HepG2 (cell line): ENCODE results near the gene SNRNP48. TPM values are rescaled to one million over a fixed set of nuclear protein-coding genes. Genes with fewer than 3 reads are reported as not detected.
A peak's percentile ranks its signal among the peaks of the same experiment; 100 is the strongest.

Experiments used
- ATF1 ChIP-seq: IDR thresholded peaks from 2 replicates; pipeline ENCODE4 v1.6.1; 2016; ENCODE audit warnings: mild to moderate bottlenecking, control low read depth
- CCDC6 ChIP-seq: sonication (generic); formaldehyde crosslinking; IDR thresholded peaks from 2 replicates; pipeline ENCODE4 v1.8.1; 2022; ENCODE audit warnings: mild to moderate bottlenecking, missing genetic modification reagents, moderate library complexity
- FOSL2 ChIP-seq: sonication (generic); formaldehyde crosslinking; IDR thresholded peaks from 2 replicates; pipeline ENCODE4 v1.4.0; 2020; ENCODE audit warnings: missing genetic modification reagents
- JDP2 ChIP-seq: sonication (generic); formaldehyde crosslinking; IDR thresholded peaks from 2 replicates; pipeline ENCODE4 v1.8.1; 2022; ENCODE audit warnings: missing genetic modification reagents, borderline replicate concordance
- KLF13 ChIP-seq: sonication (generic); formaldehyde crosslinking; IDR thresholded peaks from 2 replicates; pipeline ENCODE4 v1.4.0; 2020; ENCODE audit warnings: mild to moderate bottlenecking, missing genetic modification reagents
- KLF15 ChIP-seq: sonication (generic); formaldehyde crosslinking; IDR thresholded peaks from 2 replicates; pipeline ENCODE4 v1.8.1; 2023; ENCODE audit warnings: borderline replicate concordance, mild to moderate bottlenecking, inconsistent platforms, missing genetic modification reagents, mixed read lengths
- MTA3 ChIP-seq: sonication (generic); formaldehyde crosslinking; IDR thresholded peaks from 2 replicates; pipeline ENCODE4 v1.4.0; 2020; ENCODE audit warnings: missing genetic modification reagents
- PCBP2 ChIP-seq: fragments of 200-400 bp; formaldehyde crosslinking; optimal IDR thresholded peaks from 2 replicates; pipeline ENCODE3; 2018; ENCODE audit warnings: low read length, low read depth; ENCODE audit not compliant: poor library complexity, severe bottlenecking
- RNF2 ChIP-seq: fragments of 450-650 bp; conservative IDR thresholded peaks from 2 replicates; pipeline ENCODE4 v1.6.1; 2016; ENCODE audit warnings: low read depth
- SP1 ChIP-seq, 2 experiments: fragments of 450-650 bp in 1 of 2; sonication (generic) in 1 of 2; formaldehyde crosslinking in 1 of 2; IDR thresholded peaks; 2 replicates each; pipeline versions ENCODE4 v1.4.0 to v1.6.1; 2016 to 2020; ENCODE audit warnings: missing genetic modification reagents in 1 of 2
- ZBTB1 ChIP-seq: sonication (generic); formaldehyde crosslinking; IDR thresholded peaks from 2 replicates; pipeline ENCODE4 v1.4.0; 2020; ENCODE audit warnings: missing genetic modification reagents, borderline replicate concordance
- ZBTB38 ChIP-seq: sonication (generic); formaldehyde crosslinking; IDR thresholded peaks from 2 replicates; pipeline ENCODE4 v1.5.1; 2020; ENCODE audit warnings: mild to moderate bottlenecking, missing genetic modification reagents
- ZNF12 ChIP-seq: sonication (generic); formaldehyde crosslinking; IDR thresholded peaks from 2 replicates; pipeline ENCODE4 v1.5.0; 2020; ENCODE audit warnings: missing genetic modification reagents
- ZNF296 ChIP-seq: sonication (generic); formaldehyde crosslinking; conservative IDR thresholded peaks from 2 replicates; pipeline ENCODE4 v1.5.0; 2020; ENCODE audit warnings: mild to moderate bottlenecking, missing genetic modification reagents
- ZNF512 ChIP-seq: sonication (generic); formaldehyde crosslinking; IDR thresholded peaks from 2 replicates; pipeline ENCODE4 v1.4.0; 2020; ENCODE audit warnings: mild to moderate bottlenecking, missing genetic modification reagents
- ZNF639 ChIP-seq: conservative IDR thresholded peaks from 2 replicates; pipeline ENCODE4 v1.6.1; 2018; ENCODE audit warnings: missing genetic modification reagents
- ZNF704 ChIP-seq: sonication (generic); formaldehyde crosslinking; IDR thresholded peaks from 2 replicates; pipeline ENCODE4 v1.8.1; 2023; ENCODE audit warnings: mild to moderate bottlenecking, inconsistent platforms, moderate library complexity, missing genetic modification reagents, borderline replicate concordance
- ZNF773 ChIP-seq: sonication (generic); formaldehyde crosslinking; IDR thresholded peaks from 2 replicates; pipeline ENCODE4 v1.4.0; 2020; ENCODE audit warnings: missing genetic modification reagents, borderline replicate concordance
- ZNF781 ChIP-seq: sonication (generic); formaldehyde crosslinking; IDR thresholded peaks from 2 replicates; pipeline ENCODE4 v1.5.1; 2020; ENCODE audit warnings: borderline replicate concordance, mild to moderate bottlenecking, missing genetic modification reagents; ENCODE audit errors: not compliant biosample characterization
- ZNF790 ChIP-seq: sonication (generic); formaldehyde crosslinking; IDR thresholded peaks from 2 replicates; pipeline ENCODE4 v1.8.0; 2022; ENCODE audit warnings: missing genetic modification reagents, mild to moderate bottlenecking, borderline replicate concordance
- ZSCAN22 ChIP-seq: sonication (generic); formaldehyde crosslinking; IDR thresholded peaks from 2 replicates; pipeline ENCODE4 v1.4.0; 2020; ENCODE audit warnings: mild to moderate bottlenecking, missing genetic modification reagents
- polyA plus RNA-seq, 8 experiments: library from polyadenylated mRNA; depleted of rRNA in 3 of 8; stranded (reverse) in 7 of 8; unstranded in 1 of 8; fragments of >200 nt; fragmentation: Illumina TruSeq in 4 of 8; extraction: Trizol in 4 of 8; gene quantifications; 2 replicates each; pipeline versions ENCODE4 v1.2.1 to v1.2.3, GENCODE V29; 2011 to 2016; ENCODE audit warnings: low read depth in 4 of 8, missing spikeins in 1 of 8, mixed read lengths in 1 of 8; ENCODE audit not compliant: insufficient read depth in 1 of 8
- total RNA-seq, 5 experiments: library from RNA; depleted of rRNA; stranded (reverse); fragments of >200 nt; fragmentation: Illumina TruSeq; extraction: Trizol; gene quantifications; 2 replicates each; pipeline ENCODE4 v1.2.3, GENCODE V29; 2016; ENCODE audit warnings: low read depth in 1 of 5
- TF ChIP-seq, protein P1 (sequence below): sonication (generic); formaldehyde crosslinking; IDR thresholded peaks from 2 replicates; pipeline ENCODE4 v1.8.1; 2023; ENCODE audit warnings: missing genetic modification reagents, mild to moderate bottlenecking, borderline replicate concordance
- TF ChIP-seq, protein P2 (sequence below): sonication (generic); formaldehyde crosslinking; IDR thresholded peaks from 2 replicates; pipeline ENCODE4 v1.9.0; 2021; ENCODE audit warnings: missing genetic modification reagents, borderline replicate concordance

SNRNP48 gene
- total and polyA plus RNA-seq, 2 of the 13 experiments (the other 11 are each of a cell fraction or from before 2014, with no cell fraction given) = 17.5 to 47.5 TPM

GRCh38 chr6:7561153-7561964 is 28.6 kb upstream of the SNRNP48 start (continued):
- no peak for TF ChIP-seq ZBTB1 (CRISPR knock-in tag)
- TF ChIP-seq ZNF639 = peak; percentile 52; the same call in 1 of the 2 replicates
- no peak for TF ChIP-seq KLF13 (CRISPR knock-in tag)
- no peak for TF ChIP-seq ZNF512 (CRISPR knock-in tag)
- no peak for TF ChIP-seq ZNF773
- TF ChIP-seq, protein P1, sequence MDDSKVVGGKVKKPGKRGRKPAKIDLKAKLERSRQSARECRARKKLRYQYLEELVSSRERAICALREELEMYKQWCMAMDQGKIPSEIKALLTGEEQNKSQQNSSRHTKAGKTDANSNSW = no peak
- TF ChIP-seq SP1 (IDR thresholded peaks at IDR 0.05) = no peak
- TF ChIP-seq SP1 (CRISPR knock-in tag; IDR thresholded peaks at IDR 0.05) = peak; percentile 31
- TF ChIP-seq ZBTB38 (CRISPR knock-in tag) = peak; percentile 98
- no peak for TF ChIP-seq ZNF790
- TF ChIP-seq ZNF296 (CRISPR knock-in tag) = no peak; the same call in 1 of the 2 replicates
- TF ChIP-seq ATF1 (CRISPR knock-in tag) = no peak
- TF ChIP-seq ZNF781 (CRISPR knock-in tag) = peak; percentile 63
- no peak for TF ChIP-seq MTA3 (CRISPR knock-in tag)
- peak; percentile 67 for TF ChIP-seq ZNF12 (CRISPR knock-in tag)
- peak; percentile 96 for TF ChIP-seq CCDC6 (CRISPR knock-in tag)
- TF ChIP-seq RNF2 = 0 out of 2 replicates have a peak, but pooled peaks have one; percentile 60
- no peak for TF ChIP-seq ZNF704 (CRISPR knock-in tag)
- TF ChIP-seq KLF15 (CRISPR knock-in tag) = no peak
- peak; percentile 36; the same call in 1 of the 2 replicates for TF ChIP-seq ZSCAN22 (CRISPR knock-in tag)
- no peak for TF ChIP-seq PCBP2
- no peak; the same call in 1 of the 2 replicates for TF ChIP-seq JDP2 (CRISPR knock-in tag)
- TF ChIP-seq FOSL2 (CRISPR knock-in tag) = peak; percentile 92
- TF ChIP-seq, protein P2, sequence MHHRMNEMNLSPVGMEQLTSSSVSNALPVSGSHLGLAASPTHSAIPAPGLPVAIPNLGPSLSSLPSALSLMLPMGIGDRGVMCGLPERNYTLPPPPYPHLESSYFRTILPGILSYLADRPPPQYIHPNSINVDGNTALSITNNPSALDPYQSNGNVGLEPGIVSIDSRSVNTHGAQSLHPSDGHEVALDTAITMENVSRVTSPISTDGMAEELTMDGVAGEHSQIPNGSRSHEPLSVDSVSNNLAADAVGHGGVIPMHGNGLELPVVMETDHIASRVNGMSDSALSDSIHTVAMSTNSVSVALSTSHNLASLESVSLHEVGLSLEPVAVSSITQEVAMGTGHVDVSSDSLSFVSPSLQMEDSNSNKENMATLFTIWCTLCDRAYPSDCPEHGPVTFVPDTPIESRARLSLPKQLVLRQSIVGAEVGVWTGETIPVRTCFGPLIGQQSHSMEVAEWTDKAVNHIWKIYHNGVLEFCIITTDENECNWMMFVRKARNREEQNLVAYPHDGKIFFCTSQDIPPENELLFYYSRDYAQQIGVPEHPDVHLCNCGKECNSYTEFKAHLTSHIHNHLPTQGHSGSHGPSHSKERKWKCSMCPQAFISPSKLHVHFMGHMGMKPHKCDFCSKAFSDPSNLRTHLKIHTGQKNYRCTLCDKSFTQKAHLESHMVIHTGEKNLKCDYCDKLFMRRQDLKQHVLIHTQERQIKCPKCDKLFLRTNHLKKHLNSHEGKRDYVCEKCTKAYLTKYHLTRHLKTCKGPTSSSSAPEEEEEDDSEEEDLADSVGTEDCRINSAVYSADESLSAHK (CRISPR knock-in tag) = no peak
